ENCODE data around the gene MICALL1. TPM values are rescaled to one million over a fixed set of nuclear protein-coding genes. Genes with fewer than 3 reads are reported as not detected.

MICALL1 gene
- total and polyA plus RNA-seq, 9 of the 15 experiments (the other 6 are each of a cell fraction or from before 2014, with no cell fraction given), result 0.32 to 21.5 (median 6.1) TPM

GRCh38 chr22:37942133-37942532 lies 36.0 kb downstream of the MICALL1 start:
- DNase-seq (ENCODE audit: extremely low read depth in 1 of 4, low spot score in 3 of 4) (no peak), FAIRE-seq (no peak), ATAC-seq (no peak)
- intact Hi-C loops (cut with micrococcal nuclease) (no loop called here), in situ Hi-C loops (cut with MboI) (no loop called here)
- Histone ChIP-seq H3K4me3 (no peak overlapping the region), H2AFZ (ENCODE audit: low read depth, low read length) (no peak overlapping the region), H3K9me1 (ENCODE audit: control insufficient read depth, insufficient read depth, low read length) (no peaks in the 10 kb centered on the region), H3K36me3 (ENCODE audit: control insufficient read depth, insufficient read depth, low read length) (no peaks in the 10 kb centered on the region), H3K9ac (ENCODE audit: insufficient read depth in 1 of 2, low read depth in 2 of 2, low read length in 2 of 2) (peak overlapping the region in 1 of 2 experiments; percentile 64; a peak in 2 of 4 replicates), H3K4me1 (replicated peaks in 1 of 2; ENCODE audit: control insufficient read depth in 2 of 2, insufficient read depth in 2 of 2, low read length in 2 of 2) (no peaks in the 10 kb centered on the region; a peak in 2 of 5 replicates), H3K9me3 (replicated peaks; ENCODE audit: control insufficient read depth, insufficient read depth, low read depth, low read length) (no peaks in the 10 kb centered on the region), H3K27ac (ENCODE audit: extremely low read depth, low read depth, low read length) (no peak overlapping the region), H3K27me3 (ENCODE audit: control insufficient read depth in 2 of 2, insufficient read depth in 2 of 2, low read length in 2 of 2) (no peaks in the 10 kb centered on the region), H4K20me1 (replicated peaks; ENCODE audit: control insufficient read depth, insufficient read depth, low read length) (no peaks in the 10 kb centered on the region; the same call in 1 of the 2 replicates), H3K4me2 (ENCODE audit: insufficient read depth, low read length) (no peak overlapping the region), H3K79me2 (ENCODE audit: control insufficient read depth, insufficient read depth, low read length) (no peaks in the 10 kb centered on the region)
- BruUV-seq (replicated peaks), result no TSS peak
- ChIA-PET POLR2A (interaction anchor here (0.6 to 1.0 kb wide), 2 partner anchors 12 to 71 kb away, joined by 3 to 5 read pairs; partner anchors contain the start of gene POLR2F), CTCF (ENCODE audit: low intra/inter-chr PET ratio) (no interaction called here)
- WGBS (ENCODE audit: insufficient coverage, low coverage, missing lambda C conversion rate), result 89% methylated on average over 5 of the region's 8 CpGs
- TF ChIP-seq POLR2G (IDR thresholded peaks at IDR 0.05; ENCODE audit: low read depth, low read length), result peak; percentile 46; the same call in 1 of the 2 replicates
- no peak for TF ChIP-seq POU5F1 (IDR thresholded peaks at IDR 0.05; ENCODE audit: borderline replicate concordance, low read depth, low read length, partially characterized antibody)

GRCh38 chr22:37943136-37943824 lies 37.2 kb downstream of the MICALL1 start:
- Histone ChIP-seq H3K9ac (ENCODE audit: insufficient read depth in 1 of 2, low read depth in 2 of 2, low read length in 2 of 2) (no peak overlapping the region), H3K4me1 (replicated peaks in 1 of 2; ENCODE audit: control insufficient read depth in 2 of 2, insufficient read depth in 2 of 2, low read length in 2 of 2) (no peaks in the 10 kb centered on the region; a peak in 2 of 5 replicates), H3K36me3 (ENCODE audit: control insufficient read depth, insufficient read depth, low read length) (no peaks in the 10 kb centered on the region), H3K9me1 (ENCODE audit: control insufficient read depth, insufficient read depth, low read length) (no peaks in the 10 kb centered on the region), H3K79me2 (ENCODE audit: control insufficient read depth, insufficient read depth, low read length) (no peaks in the 10 kb centered on the region), H3K9me3 (replicated peaks; ENCODE audit: control insufficient read depth, insufficient read depth, low read depth, low read length) (no peaks in the 10 kb centered on the region), H3K4me2 (ENCODE audit: insufficient read depth, low read length) (no peak overlapping the region), H3K4me3 (no peak overlapping the region), H3K27ac (ENCODE audit: extremely low read depth, low read depth, low read length) (no peak overlapping the region), H2AFZ (ENCODE audit: low read depth, low read length) (no peak overlapping the region), H3K27me3 (ENCODE audit: control insufficient read depth in 2 of 2, insufficient read depth in 2 of 2, low read length in 2 of 2) (no peaks in the 10 kb centered on the region), H4K20me1 (replicated peaks; ENCODE audit: control insufficient read depth, insufficient read depth, low read length) (no peaks in the 10 kb centered on the region; the same call in 1 of the 2 replicates)
- in situ Hi-C loops (cut with MboI), result no loop called here
- DNase-seq (ENCODE audit: extremely low read depth in 1 of 4, low spot score in 3 of 4), result no peak
- TF ChIP-seq ZSCAN32 (CRISPR knock-in tag; IDR thresholded peaks at IDR 0.05) (no peak), USF1 (CRISPR knock-in tag; IDR thresholded peaks at IDR 0.05) (0 out of 2 replicates have a peak, but pooled peaks have one; percentile 34)
- no peak for ATAC-seq
- no peak for FAIRE-seq
- CTCF ChIA-PET (ENCODE audit: low intra/inter-chr PET ratio), result no interaction called here
- WGBS (ENCODE audit: insufficient coverage, low coverage, missing lambda C conversion rate), result 63% methylated on average over 12 of the region's 12 CpGs
- POLR2A ChIA-PET, result no interaction called here
- intact Hi-C loops (cut with micrococcal nuclease), result no loop called here
- BruUV-seq (replicated peaks), result no TSS peak

Data from K562 (cell line).